Stimulated activated CD8-positive, alpha-beta memory T cell treated with anti-CD3 and anti-CD28 coated beads, Interleukin-15, amount 100 ng/mL, for 4 hours (primary cell): Measurements from ENCODE around the gene CACHD1.

ENCODE experiments used
- DNase-seq, 2 donors: peaks; one replicate each; pipeline ENCODE4 v3.0.0-alpha.2; 2020; ENCODE audit warnings: low read depth in 2 of 2

CACHD1 gene

DNA sequence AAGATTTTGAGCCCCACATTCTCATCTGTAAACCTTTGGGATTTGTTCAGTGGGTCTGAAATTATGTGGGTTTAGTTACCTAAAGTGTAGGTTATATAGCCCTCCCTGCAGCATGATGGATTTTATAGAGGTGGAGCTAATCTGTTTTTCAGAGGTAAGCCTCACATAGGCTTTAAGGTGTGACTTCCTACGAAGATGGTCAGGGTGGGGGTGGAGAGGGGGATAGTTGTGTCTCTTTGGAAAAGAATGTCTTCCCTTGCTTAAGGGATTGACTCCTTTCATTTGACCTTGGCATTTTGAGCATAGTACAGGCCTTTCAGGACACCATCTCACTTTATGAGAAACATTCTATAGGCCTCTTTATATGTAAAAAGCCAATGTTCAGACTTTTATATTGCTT is 3.4 kb downstream of the CACHD1 start:
- no peak for DNase-seq

- no peak for DNase-seq
These were observed 4.2 kb downstream of the CACHD1 start for GRCh38 chr1:64474133-64474532.

DNA sequence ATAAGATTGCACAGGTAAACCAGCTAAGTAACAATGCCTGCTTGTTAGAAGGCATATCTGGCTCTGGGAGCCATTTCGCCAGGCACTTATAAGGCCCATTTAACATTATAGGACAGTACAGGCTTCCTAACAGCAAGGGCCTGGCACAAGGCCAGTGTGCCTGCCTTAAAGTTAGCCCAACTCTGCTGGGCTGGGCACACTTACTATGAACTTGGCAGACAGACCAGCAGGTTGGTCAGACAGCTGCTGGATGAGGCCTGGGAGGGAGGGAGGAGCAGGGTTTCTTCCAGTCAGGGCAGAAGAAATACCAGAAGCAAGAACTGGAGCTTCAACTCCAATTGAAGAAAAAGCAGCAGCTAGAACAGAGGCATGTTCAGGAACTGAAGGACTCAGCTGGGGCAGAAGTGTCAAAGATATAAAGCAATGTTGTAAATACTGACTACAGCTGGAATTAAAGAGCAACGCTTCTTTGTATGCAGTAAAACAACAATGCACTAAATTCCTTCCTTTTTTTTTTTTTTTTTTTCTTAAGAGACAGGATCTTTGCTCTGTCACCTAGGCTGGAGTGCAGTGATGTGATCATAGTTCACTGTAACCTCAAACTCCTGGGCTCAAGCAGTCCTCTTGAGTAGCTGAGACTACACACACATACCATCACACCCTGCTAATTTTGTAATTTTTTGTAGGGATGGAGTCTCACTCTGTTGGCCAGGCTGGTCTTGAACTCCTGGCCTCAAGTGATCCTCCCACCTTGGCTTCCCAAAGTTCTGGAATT is 4.9 kb downstream of the CACHD1 start:
- DNase-seq, result no peak

DNA sequence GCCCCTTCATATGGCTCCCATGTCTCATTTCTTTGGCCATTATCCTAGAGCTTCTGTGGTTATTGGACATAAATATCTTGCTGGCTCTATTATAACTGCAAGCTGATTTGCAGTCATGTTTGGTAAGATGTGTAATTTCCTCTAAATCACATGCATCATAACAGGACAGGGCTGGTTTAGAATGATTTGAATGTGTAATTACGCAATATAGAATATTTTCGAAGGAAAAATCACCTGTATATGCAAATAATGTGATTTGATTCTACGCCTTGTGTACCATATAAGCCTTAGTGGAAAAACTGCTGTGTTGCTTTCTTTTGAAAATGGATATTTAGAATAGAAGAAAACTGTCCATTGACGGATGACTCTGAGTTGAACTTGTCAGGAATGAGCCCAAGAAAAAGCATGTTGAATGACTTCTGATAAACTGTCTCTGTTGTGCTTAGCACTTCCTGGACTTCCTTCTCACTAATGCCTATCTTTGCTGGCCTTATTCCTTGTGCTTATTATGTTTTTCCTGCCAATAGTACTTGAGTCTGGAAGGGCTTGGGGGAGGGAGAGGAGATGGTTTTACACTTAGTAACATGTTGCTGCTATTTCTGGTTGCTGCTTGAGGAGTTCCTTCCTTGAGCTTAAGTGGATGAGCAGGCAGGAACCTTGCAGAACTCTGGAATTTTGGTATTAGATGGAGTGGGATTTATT is 6.5 kb downstream of the CACHD1 start:
- no peak for DNase-seq

GRCh38 chr1:64478594-64479470 is 8.9 kb downstream of the CACHD1 start:
- DNase-seq, result no peak

GRCh38 chr1:64479874-64480273 is 9.9 kb downstream of the CACHD1 start:
- no peak for DNase-seq

DNA sequence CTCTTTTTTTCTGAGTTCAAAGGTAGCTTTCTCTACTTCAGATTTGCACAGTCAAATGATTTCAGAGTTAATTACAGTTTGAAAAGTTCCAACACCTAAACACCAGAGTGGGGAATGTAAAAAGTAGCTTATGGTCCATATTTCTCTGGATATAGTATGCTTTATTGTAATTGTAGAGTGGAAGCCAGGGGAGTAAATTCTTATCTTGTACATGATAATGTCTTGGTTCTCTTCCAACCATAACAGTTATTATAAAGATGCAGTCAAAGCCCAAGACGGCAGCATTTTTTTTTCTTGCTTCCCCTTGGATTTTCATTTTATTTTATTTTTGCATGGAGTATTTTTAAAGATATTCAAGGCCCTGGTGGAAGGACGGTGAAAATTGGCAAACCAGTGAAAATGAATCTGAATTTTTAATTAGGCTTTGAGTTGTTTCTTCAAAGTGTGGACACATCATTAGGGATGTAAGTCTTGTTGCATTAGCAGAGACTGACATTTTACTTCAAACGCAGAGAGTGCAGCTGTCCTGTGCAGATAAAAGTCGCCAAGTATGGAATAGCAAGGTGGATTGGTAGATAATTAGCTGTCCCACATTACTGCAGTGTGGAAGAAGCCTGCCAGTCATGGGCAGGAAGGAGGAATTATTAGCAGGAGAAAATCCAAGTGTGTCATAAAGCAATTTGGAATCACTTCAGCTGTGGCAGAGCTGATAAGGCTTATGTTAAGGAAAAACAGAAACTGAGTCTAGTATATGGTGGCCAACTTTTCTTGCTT is 11.3 kb downstream of the CACHD1 start:
- no peak for DNase-seq

- DNase-seq, result no peak
These were observed 12.2 kb downstream of the CACHD1 start for GRCh38 chr1:64482128-64482527.

DNA sequence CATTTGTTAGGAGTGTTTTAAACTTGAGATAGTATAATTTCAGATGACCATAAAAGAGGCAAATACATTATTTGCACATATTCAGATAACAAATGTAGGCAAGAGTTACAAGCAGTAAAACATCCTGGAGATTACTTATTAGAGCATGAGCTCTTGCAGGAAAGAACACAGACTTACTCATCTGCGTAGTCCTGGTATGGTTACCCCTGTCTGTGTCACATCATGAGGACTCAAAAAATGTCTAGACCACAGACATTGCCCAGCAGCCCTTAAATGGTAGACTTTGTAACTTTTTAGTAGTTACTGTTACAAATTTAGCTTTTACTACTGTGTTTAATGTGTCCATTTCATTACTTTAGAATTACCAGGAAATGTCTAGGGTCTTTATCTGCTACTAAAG is 12.8 kb downstream of the CACHD1 start:
- no peak for DNase-seq

GRCh38 chr1:64483731-64484414 is 13.9 kb downstream of the CACHD1 start:
- DNase-seq, result no peak

GRCh38 chr1:64484651-64485050 is 14.7 kb downstream of the CACHD1 start:
- no peak for DNase-seq

- DNase-seq, result no peak
These were observed 16.3 kb downstream of the CACHD1 start for GRCh38 chr1:64486193-64486592.

DNA sequence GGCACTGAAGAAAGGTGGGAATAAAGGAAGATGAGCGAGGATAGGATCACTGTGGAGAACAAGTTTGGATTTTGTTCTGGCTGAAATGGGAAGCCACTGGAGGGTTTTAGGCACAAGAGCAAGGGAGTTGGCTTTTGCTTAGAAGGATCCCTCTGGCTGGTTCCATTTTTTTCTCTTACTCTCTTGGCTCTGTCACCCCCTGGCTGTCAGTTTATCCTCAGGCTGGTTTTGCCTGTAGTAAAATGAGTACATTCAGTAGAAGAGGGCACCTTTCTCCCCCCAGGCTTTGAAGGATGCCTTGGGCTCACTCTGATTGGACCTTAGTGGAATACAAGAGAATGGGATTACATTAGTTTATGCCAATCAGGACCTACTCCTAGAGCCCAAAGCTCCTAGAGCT is 17.1 kb downstream of the CACHD1 start:
- no peak for DNase-seq

DNA sequence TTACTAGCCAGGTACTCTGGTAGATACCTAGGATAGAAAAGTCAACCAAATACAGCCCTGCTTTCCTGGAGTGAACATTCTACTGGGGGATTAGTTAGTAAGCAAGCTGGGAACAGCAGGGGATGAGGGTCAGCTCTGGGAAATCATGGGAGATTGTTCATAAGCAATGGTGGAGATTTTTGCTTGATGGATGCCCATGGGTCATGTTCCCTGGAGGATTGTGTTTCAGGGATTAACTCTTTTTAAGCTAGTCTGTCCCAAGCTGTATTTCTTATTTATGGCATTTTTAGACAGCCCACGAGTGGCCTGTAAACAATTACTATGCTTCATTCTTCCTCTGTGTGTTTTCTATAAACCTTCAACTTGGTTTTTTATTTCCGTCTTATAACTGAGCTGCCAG is 18.9 kb downstream of the CACHD1 start:
- no peak for DNase-seq

DNA sequence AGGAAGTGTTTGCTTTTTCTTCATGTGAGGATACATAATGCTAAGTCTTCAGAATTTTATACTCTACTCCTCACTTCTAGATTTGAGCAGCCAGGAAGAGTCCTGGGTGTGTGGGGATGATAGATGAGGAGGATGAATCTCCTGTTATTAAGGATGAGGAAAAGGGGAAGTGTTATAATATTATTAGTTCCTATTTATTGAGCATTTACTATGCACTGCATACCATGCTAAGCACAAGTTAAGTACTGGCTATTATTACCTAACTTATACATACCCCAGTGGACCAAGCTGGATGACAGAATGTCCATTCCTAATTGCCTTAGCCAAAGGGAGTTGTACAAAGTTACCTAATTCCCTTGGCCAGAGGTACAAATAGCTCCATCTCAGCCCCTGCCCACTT is 19.8 kb downstream of the CACHD1 start:
- no peak for DNase-seq

- no peak for DNase-seq
These were observed 20.4 kb downstream of the CACHD1 start for GRCh38 chr1:64490213-64490818.

GRCh38 chr1:64492424-64492823 is 22.5 kb downstream of the CACHD1 start:
- DNase-seq, result no peak

- DNase-seq, result no peak
These were observed 23.9 kb downstream of the CACHD1 start for GRCh38 chr1:64493831-64494230.

DNA sequence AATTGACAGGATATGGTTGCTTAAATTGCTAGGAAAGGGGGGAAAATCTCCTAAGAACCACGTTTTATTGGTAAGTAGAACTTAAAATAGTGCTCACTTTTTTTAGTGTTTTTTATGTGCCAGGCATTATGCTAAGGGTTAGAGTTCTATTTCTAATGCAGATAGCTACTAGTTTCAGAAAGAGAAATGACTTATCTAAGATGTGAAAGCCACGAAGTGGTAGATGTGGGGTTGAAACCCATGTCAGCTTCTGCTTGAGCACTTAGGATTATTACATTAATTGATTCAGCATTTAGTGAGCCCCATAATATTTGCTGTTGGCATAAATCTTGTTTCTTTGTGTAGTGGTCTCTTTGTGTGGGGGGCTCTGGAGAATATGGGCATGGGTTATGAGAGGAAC is 24.7 kb downstream of the CACHD1 start:
- no peak for DNase-seq

- no peak for DNase-seq
These were observed 25.9 kb downstream of the CACHD1 start for GRCh38 chr1:64495878-64496277.

DNA sequence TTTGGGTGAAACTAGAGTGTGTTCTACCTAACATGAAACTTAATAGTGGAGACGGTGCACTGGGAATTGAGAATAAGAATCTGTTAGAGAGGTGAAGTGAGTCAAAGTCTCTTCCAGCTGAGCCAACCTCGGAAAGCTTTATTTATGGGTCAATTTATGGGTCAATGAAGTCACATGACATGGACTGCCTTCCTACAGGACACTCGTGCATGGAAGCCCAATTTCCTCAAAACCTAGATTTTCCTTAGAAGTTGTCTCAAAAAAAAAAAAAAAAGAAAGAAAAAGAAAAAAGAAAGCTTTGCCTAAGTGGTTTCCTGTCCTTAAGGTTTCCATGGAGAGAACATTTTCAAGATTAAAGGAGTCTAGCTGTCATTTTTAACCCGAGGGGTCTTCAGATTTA is 26.7 kb downstream of the CACHD1 start:
- no peak for DNase-seq
